Measurements from ENCODE around the gene MROH2A.

The MROH2A gene

DNA sequence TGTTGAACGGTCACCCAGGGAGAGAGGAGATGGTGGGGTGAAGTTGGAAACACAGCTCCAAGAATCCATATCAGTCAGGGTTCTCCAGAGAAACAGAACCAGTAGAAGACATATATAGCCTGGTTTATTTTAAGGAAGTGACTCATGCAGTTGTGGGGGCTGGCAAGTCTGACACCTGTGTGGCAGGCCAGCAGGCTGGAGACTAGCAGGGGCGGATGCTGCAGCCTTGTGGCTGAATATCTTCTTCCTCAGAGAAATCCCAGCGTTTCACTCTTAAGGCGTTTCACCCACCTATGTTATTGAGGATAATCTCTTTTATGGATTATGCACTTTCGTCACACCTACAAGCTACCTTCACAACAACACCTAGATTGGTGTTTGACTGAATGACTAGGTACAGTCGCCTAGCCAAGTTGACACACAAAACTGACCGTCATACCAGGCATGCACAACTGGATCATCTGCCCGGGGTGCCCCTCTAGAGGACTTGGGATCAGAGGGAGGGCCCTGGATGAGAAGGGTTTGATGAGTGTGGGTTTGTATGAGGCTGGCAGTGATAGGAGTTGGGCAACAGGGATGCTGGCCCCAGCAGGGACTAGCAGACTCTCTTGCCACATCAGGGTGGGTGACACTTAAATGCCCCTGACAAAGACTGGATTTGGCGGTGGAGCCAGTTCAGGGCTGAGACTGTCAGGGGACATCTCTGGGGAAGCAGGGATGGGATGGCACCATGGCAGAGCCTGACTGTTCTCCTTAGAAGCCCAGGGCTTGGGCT, 23.4 kb downstream of the MROH2A start:
- DNase-seq (ENCODE audit: low read depth in 3 of 3): no peak

DNA sequence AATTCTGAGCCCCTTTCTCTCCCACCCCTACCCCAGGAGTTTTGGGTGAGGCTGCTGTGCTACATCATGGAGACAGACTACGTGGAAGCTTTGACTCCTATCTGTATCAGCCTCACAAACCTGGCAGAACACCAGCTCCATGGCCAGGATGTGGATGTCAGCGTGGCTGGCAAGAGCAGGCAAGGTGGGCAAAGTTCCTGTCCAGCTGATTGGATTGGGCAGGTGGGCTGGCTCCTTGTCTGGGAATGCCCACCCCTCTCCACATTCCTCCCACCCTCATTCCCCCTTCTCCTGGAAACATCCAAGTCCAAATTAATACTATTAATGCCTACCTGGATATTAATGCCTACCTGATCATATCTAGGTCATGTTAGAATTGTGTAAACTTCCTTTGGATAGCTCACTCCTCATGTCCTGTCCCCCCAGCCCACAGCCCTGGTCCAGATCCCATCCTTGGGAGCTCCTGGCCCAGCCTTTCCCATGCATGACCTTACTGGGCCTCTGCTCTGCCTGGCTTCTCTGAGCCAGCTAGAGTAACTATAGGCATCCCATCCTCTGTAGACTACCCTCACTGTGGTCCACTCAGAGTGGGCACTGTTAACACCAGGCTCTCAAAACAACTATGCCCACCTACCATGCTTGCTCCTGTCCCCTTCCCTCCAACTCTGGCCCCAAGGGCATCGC, 24.1 kb downstream of the MROH2A start:
- no peak for DNase-seq (ENCODE audit: low read depth in 3 of 3)

DNA sequence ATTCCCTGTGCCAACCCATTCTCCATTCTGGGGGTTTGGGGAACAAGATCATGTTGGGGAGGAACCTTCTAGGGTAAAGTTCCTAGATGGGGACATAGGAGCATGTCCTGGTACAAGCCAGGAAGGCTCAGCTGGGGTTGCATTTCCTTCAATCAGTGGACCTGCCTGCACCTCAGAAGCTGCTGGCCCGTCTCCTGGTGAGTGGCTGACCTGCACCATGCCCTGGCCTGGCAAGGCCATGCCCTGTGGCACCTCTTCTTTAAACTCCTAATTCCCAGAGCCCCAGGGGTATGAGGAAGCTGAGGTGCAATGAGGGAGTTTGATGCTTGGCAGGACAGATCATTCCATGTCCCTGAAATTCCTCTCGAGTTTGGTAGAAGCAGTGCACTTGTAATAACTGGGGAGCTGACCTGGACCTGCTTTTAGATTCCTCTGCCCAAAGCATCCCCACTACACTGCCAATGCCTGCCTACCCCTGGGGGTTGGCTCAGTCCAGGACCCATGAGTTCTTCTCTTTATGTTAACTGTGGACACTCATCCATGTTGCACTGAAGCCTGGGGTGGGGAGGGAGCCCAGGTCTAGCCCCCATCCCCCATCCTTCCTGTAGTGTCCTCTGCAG, 25.3 kb downstream of the MROH2A start:
- DNase-seq (ENCODE audit: low read depth in 3 of 3): no peak

DNA sequence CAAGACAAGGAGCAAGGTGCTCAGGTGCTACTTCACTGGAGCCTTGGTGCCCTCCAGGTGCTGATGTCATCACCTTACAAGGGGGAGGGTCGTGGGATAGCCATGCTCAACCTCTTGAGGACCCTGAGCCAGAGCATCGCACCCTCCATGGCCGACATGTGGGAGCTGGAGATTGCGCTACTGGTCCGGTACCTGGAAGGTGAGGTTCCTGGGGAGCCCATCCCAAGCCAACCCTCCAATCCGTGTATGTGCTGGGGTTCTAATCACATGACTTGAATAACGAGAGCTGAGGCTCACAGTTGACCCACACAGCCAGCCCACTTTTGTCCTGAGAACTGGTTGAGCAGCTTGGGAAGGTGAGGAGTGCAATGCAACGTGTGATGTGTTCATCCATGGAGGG, 25.9 kb downstream of the MROH2A start:
- no peak for DNase-seq (ENCODE audit: low read depth in 3 of 3)

DNA sequence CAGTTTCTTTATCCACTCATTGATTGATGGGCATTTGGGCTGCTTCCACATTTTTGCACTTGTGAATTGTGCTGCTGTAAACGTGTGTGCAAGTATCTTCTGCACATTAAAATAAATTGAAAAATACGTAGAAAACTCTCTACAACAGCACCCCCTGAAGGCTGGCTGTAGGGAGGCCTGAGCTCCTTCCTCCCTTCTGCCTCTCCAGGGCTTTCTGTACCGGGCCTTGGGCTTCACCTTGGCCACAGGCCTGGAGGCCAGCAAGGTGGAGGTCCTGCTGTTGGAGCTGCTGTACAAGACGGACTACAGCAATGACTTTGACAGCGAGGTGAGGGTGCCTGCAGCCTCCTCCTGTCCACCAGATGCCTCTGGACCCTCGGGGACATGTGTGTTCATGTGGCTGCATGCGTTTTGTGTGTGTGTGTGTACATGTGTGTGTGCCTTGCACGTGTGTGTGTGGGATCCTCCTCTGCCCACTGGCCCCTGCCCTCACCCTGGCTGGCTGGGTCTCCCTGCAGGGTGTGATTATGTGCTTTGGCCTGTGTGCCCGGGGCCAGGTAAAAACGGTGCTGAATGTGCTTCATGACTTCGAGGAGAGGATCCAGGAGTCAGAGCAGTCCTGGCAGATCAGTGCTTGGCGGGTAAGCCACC, 29.2 kb downstream of the MROH2A start:
- no peak for DNase-seq (ENCODE audit: low read depth in 3 of 3)

DNA sequence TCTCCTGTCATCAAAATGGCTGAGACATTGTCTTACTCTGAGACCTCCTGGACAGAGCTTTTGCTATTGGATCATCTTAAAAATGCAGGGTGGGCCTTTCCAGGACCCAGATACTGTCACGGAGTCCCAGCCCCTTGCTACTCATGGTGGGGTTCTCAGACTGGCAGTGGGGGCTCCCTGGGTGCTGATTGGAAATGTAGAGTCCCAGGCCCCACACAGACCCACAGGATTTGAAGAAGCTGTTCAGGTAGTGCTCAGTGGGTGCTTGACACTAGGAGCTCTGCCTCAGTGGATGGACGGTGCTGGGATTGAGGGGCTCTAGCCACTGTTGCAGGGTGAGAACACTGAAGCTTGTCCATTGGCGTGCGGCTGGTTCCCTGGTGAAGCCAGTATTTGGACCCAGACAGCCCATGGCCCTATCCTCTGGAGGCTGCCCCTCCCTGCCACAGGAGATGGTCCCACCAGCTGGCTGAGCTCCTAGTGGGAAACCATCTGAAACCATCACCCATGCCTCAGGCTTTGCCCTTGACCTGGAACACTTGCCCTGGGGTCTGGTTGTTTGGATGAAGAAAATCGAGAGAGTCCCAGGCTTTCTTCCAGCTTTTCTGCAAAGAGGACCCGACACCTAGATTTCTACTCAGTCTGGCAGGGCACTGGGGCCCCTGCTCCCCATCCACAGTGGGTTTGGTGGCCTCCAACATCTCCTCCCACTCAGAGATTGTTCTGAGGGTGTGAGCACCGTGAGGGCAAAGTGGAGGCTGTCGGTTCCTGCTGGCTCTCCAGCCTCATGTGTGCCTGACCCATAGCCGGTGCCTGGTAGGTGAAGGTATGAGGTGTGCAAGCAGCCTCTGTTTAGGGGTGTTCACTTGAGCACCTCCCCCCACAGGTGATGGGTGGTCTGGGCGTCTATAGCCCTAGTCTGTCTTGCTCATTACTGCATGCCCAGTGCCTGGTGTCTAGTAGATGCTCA, 30.1 kb downstream of the MROH2A start:
- no peak for DNase-seq (ENCODE audit: low read depth in 3 of 3)

DNA sequence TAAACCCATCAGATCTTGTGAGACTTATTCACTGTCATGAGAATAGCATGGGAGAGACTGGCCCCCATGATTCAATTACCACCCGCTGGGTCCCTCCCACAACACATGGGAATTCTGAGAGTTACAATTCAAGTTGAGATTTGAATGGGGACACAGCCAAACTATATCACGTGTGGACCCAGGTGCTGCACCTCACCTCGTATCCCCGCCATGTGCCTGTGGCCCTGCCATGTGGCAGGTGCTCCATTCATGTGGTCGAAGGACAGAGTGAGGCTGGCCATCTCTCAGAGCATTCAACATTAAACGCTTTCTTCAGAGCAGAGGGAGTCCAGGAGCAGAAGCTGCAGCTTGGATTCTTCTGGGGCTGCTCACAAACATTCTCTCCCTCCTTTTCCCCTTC, 32.3 kb downstream of the MROH2A start:
- no peak for DNase-seq (ENCODE audit: low read depth in 3 of 3)

DNA sequence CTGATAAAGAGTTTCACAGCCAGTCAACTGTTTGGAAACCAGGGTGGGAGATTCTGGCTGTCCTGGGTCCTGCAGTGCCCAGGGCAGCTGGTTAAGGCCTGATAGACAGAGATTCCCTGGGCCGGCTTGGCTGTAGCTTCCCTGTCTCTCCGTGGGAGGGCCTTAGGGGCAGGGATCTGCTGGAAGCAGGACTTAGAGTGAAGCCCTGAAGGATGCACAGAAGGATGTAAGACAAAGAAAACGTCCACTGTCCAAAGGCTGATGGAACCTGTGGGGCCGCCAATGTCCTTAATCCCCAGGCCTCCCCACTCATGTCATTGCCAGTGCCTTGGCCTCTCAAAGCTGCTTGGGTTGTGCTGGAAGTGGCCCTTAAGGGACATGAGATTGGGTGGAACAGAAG, 33.0 kb downstream of the MROH2A start:
- no peak for DNase-seq (ENCODE audit: low read depth in 3 of 3)

DNA sequence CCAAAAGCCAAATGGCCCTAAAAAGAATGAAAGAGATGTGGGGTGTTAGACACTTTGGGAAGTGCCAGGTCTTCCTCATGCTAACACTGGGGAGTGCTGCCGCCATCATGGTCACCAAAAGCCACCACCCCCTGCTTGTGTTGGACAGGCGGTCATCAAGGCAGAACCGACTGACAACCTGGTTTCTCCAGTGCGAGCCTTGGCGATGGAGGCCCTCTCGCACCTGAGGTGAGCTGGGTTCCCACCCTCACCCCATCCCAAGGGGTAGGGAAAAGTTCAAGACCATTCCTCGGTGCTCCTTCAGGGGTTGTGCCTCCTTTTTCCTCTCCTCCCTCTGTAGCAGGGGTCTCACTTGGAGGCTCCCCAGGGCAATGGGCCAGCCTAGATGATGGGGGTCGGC, 33.6 kb downstream of the MROH2A start:
- DNase-seq (ENCODE audit: low read depth in 3 of 3): no peak

DNA sequence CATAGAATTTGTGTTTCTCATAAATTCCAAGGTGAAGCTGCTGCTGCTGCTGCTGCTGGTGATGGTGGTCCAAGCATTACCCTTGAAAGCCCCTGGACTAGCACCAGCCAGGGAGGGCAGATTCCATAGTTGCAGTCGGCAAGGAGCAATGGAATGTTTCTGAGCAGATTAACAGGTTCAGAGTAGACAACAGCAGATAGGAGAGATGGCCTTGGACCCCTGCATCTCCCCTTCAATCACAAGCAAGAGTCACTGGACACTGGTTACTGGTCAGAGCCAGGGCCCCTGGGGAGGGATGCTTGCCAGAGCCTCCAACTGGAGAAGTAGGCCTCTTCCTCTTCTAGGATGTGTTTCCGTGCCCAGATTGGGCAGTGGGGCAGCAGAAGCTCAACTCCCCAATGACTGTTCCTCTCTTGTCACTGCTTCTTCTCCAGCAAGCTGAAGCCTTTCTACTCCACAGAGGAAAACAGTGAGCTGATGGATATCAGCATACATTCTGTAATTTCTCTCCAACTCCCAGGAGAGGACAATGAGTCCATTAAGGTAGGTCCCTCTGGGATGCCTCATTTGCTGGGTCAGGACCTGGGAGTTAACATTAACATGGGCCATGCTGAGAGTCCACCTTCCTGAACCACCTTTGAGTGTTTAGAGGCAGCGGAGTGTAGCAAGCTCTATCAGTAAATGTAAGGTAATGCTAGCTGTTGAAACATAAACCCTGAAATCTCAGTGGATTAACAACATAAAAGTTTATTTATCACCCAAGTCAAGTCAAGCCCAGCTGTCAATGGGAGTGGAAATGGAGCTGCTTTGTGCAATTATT, 35.3 kb downstream of the MROH2A start:
- DNase-seq (ENCODE audit: low read depth in 3 of 3): no peak

DNA sequence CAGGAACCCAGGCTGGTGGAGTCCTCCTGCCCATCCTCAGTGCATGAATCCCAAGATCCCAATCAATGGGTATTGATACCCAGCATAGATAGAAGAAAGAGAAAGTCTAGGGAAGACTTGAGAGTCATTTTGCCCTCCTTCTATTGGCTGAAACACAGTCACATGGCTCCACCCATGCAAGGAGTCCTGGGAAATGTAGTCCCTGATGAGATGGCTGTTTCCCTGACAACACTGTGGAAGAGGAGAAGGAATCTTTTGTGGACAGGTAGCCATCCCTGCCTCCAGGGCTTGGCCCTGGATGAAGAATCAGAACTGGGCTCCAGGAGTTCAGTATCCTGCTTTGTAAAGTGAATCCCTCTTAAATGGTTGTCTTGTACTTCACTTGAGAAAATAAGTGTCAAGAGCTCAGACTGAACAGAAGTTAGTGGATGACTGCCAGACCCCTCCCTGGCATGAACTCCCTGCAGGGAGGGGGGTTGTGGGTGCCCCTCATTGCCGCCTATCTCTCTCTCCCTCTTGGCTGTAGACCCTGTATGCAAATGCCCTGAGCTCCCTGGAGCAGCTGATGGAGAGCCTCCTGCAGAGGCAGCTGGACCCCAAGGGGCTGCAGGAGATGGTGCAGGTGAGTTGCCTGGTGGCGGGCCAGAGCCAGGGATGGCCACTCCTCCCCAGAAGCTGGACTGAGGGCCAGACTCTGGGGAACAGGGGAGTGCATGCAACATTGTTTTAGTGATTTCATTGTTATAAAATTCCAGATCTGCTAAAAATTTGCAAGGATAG, 36.1 kb downstream of the MROH2A start:
- DNase-seq (ENCODE audit: low read depth in 3 of 3): no peak

DNA sequence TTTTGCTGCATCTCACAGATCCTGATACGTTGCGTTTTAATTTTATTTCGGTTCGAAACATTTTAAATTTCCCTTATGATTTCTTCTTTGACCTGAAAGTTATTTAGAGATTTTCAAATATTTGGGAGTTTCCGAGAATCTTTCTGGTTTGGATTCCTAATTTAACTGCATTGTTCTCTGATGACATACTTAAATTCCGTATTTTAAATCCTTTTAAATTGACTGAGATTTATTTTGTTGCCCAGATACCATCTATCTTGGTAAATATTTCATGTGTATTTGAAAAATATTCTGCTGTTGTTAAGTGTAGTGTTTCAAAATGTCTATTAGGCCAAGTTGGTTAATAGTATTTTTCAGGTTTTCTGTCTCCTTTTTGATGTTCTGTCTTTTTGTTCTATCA, 37.7 kb downstream of the MROH2A start:
- no peak for DNase-seq (ENCODE audit: low read depth in 3 of 3)

DNA sequence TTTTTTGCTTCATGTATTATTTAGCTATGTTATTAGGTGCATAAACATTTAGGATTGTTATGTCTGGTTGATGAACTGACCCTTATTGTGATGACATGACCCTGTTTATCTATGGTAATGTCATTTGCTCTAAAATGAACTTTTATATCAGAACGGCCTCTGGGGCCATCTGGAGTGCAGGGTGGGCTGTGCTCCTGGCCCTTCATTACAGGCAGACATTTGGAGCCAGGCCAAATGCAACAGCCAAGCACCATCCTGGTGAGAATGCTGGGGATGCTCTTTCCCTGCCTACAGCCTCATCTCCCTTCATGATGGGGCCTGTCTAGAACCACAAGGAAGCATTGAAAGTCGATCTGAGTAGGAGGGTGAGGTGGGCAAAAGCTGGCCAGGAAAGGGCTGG, 38.2 kb downstream of the MROH2A start:
- DNase-seq (ENCODE audit: low read depth in 3 of 3): no peak

DNA sequence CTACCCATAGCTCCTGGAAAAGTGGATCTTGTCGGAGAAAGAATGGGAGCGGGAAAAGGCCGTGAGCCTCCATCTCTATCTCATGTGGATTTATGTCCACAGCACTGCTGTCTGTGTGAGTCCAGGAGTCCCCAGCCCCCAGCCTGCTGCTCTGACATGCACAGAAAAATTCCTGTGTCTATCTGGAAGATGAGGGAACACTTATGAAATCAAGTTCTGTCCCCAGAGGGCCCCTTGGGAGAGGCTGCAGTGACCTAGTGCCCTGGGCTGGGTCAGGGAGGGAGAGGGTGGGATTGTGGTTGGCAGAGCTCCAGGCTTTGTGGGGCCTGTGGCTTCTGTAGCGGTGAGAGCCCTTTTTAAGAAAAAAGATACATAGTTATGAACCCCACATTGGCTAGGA, 38.6 kb downstream of the MROH2A start:
- no peak for DNase-seq (ENCODE audit: low read depth in 3 of 3)

DNA sequence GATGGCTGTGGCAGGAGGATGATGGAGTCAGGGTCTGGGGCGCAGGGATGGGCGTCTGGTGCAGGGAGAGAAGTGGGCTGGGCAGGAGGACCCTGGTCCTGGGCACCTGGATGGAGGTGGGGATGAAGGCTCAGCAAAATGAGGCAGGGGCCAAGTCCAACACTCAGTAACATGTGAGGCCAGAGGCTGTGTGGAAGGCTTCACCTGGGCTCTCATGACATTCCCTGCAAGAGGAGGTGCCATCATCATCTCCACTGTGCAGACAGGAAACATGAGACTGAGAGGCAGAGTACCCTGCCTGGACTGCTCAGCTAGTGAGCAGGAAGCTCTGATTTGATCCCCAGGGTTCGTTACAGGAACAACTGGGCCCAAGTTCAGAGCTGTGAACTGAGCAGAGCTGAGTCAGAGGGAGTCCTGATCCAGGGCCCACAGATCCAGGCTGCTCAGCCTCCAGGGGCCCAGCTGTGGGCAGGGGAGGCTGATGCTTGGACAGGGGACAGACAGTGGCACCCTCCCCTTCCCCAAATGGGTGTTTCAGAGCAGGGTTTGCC, 39.3 kb downstream of the MROH2A start:
- DNase-seq (ENCODE audit: low read depth in 3 of 3): no peak

DNA sequence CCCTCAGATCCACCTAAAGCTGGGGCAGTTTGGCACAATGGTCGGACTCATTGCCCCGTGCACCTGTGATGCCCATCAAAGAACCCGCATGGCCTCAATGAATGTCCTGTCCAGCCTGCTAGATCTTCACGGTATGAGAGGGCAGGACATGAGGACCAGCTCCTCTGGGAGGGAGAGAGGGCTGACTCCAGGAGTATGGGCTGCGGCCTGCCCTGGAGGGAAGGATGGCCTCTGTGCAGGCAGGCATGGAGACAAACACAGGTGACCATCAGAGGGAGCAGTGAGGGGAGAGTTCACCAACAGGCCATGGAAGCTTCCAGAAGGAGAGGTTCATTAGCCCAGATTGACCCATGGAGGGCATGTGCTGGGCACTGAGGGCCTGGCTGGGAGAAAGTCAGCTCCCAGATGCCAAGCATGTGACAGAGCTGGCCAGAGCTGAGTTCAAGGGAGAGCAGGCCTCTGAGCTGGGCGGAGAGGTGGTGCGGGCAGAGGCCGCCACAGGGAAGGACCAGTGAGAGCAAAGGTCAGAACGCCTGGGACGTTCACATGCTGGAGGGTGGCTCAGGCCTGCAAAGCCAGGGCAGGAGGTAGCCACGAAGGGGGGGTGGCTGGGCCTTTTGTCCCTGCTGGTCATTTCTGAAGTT, 40.0 kb downstream of the MROH2A start:
- no peak for DNase-seq (ENCODE audit: low read depth in 3 of 3)

DNA sequence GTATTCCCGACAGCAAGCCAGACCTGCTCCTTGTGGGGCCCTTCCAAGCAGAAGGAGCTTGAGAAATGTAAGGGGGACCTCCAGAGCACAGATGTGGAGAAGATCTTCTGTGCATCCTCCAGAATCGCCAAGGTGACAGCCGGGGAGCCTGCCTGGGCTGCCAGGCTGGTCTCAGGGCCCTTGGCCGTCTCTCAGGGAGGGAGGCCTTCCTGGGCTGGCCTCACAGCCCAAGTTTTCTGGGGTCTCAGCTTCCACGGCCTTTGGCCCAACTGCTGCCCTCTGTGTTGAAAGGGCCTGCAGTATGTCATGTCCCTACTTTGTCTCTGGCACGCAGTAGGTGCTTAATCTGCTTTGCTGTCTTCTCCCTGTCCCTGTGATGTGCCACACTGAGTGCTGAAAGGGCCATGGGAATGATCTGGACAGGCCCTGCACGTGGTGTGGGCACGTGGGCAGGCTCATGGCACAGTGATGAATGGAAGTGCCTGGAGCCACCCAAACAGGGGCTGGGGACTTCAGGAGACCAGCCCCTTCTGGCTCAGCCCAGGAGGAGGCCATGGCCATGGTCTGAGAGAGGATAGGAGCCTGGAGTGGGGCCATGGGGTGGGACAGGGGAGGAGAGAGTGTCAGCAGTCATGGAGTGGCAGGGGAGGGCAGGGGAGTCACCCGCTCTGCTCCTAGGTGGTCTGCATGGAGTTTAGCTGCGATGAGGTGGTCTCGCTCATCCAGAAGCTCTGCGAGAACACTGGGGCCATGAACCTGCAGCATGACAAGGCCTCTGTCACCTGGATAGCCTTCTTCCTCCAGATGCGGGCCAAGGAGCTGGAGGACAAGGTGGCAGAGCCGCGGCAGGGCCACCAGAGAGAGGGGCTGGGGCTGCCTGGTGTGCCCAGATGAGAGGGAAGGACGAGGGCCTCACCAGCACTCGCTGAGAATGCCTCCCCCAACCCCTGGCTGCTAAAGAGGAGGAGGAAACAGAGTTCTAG, 40.8 kb downstream of the MROH2A start:
- DNase-seq (ENCODE audit: low read depth in 3 of 3): no peak
